GM10266 (cell line): Measurements from ENCODE around the gene KCNA3.

Source experiments
- DNase-seq: peaks from one replicate; pipeline ENCODE4 v3.0.0; 2012; ENCODE audit errors: extremely low spot score
- TF ChIP-seq, protein P1 (sequence below): IDR thresholded peaks from 2 replicates; pipeline ENCODE4 v1.5.1; 2012; ENCODE audit warnings: mild to moderate bottlenecking, low read depth; ENCODE audit not compliant: control insufficient read depth, insufficient read depth; ENCODE audit errors: missing control alignments

KCNA3 gene

DNA sequence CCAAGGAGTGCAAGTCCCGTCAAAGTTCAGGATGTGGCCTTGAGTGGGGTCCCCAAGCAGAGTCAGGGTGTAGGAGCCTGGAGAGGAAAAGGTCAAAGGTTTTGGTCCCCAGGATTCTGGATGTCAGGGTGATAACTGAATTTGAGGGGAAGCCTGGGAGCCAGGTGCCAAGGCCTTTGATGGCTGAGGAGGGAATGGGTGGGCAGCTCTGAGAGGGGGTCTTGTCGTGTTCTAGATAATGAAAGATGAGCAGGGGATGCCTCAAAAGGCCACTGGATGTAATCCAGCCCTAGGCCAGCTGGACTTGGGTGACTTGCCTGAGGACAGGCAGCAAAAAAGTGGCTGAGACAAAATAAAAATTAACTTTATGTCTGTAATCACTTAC, 41.1 kb downstream of the KCNA3 start:
- TF ChIP-seq, protein P1, sequence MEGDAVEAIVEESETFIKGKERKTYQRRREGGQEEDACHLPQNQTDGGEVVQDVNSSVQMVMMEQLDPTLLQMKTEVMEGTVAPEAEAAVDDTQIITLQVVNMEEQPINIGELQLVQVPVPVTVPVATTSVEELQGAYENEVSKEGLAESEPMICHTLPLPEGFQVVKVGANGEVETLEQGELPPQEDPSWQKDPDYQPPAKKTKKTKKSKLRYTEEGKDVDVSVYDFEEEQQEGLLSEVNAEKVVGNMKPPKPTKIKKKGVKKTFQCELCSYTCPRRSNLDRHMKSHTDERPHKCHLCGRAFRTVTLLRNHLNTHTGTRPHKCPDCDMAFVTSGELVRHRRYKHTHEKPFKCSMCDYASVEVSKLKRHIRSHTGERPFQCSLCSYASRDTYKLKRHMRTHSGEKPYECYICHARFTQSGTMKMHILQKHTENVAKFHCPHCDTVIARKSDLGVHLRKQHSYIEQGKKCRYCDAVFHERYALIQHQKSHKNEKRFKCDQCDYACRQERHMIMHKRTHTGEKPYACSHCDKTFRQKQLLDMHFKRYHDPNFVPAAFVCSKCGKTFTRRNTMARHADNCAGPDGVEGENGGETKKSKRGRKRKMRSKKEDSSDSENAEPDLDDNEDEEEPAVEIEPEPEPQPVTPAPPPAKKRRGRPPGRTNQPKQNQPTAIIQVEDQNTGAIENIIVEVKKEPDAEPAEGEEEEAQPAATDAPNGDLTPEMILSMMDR = no peak
- DNase-seq = no peak

DNA sequence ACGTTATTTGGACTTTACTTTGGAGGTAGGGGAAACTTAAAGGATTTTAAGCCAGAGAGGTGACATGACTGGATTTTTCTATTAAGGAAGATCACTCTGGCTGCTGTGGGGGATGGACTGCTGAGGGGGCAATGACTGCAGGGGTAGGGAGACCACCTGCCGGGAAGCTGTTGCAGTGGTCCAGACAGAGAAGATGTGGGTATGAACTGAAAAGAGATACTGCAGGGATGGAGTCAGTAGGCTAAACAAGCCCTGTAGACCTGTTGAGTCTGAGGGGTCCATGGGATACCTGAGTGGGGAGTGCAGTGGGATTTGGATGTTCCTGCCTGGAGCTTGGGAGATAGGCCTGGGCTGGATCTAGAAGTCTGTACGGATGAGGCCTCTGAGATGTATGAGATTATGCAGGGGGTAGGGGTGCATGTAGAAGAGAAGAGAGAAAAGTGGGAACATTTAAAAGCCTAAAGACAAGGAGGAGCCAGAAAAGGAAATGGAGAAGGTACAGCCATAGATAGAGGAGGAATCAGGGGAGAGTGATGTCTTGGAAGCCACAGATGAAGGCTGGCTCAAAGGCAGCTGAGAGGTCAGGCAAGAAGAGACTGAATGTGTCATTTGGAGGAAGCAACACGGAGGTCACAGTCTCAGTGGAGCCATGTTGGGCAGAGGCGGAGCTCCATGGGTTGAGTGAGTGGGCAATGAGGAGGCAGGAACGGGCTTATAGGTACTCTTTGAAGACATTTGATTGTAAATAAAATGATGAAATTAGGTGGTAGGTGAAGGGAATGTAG, 42.7 kb downstream of the KCNA3 start:
- TF ChIP-seq, protein P1 = no peak
- no peak for DNase-seq

DNA sequence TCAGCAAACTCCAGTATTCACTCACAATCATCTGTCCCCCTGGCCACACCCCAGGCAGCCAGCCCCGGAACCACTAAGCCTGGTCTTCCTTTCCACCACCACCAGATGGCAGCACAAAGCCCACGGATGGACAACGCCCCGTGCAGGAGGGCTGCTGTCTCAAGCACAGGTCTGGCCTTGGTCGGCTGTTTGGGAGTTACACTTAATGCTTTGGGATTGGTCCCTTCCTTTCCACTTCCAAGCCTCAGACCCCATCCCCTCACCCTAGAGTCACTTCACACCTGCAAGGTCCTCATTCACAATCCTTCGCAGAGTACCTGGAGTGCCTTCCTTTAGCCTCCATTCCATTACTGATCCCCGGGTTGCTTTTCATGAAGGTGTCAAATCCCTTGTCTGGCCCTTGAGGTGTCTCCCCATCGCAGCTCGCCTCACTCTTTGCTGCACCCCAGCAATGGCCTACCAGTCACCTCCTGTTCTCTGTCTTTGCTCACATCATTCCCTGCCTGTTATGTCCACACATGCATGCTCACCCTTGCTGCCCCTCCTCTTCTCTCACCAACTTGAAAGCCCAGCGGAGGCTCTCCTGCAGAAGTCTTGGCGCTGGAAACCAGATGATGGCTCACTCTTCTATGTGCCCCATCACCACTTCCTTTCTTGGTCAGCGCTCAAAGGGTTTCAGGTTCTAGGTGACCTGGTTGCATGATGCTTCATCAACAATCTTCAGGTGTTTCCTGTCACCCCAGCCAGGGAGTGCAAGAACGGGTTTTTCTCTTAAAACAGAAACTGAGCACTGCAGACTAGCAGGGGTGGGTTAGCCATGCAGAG, 43.7 kb downstream of the KCNA3 start:
- TF ChIP-seq, protein P1 = peak; percentile 87
- peak; percentile 67 for DNase-seq

DNA sequence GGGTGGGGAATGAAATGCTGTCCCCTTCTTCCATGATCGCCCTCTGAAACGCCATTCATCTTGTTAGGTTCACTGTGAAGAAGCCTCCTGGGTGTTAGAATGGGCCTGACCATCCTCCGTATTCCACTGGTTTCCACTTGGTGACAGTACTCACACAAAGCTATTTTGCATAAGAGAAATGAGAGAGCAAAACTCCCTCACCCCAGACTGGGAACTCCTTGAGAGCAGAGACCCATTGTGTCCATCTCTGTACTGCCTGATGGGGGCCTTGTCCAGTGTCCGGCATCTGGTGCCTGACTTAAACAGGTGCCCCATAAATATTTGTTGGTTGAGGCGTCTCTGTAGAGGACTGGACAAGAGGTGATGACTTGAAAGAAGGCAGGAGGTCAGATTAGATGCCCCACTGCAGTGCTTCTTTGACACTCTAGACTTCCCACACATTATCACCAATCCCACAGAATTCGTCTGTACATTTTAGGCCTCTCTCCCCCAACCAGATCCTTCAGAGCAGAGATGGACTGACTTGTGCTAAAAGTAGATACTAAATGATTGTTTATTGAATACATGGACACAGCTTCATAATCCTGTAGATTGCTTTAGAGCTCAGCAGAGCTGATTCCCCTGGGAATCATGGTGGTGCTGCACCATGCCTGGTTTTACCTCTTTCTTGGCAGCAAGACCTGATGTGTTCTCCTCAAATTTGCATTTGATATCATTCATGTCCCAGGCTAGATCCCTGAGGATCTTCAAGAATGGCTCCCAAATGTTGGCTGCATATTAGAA, 46.2 kb downstream of the KCNA3 start:
- TF ChIP-seq, protein P1 = no peak
- no peak for DNase-seq

DNA sequence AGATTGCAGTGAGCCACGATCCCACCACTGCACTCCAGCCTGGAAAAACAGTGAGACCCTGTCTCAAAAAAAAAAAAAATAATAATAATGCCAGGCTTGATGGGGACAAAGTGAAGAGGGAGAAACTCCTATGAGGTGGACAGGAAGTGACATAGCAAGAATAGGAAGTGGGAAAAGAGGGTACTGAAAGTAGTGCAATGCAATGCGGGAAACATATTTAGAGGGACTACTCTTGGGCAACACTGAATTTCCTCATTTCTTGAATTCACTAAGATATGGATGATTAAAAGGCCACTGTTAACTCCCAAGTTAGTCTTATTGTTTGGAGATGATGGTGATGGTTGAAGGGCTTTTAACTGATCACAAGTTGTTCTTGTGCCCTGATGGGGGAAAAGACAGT, 47.0 kb downstream of the KCNA3 start:
- TF ChIP-seq, protein P1 = no peak

DNA sequence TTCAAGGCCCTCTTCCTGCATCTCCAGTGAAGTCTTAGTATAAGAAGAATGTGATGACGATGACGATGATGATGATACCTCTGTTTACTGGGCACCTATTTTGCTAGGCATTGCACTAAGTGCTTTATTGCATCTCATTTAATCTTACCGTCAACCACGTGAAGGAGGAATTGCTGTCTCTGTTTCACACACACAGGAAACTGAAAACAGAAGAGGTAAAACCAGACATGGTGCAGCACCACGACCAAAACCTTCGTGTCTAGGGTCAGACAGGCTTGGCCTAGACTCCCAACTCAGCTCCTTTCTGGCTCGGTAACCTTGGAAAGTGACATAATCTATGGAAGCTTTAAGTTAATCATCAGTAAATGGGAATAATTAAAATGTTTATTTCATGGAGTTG, 47.9 kb downstream of the KCNA3 start:
- TF ChIP-seq, protein P1 = no peak
- DNase-seq = no peak

More for the DNA sequence above, 47.0 kb downstream of the KCNA3 start:
- no peak for DNase-seq
